ENCODE data around the gene ZNF445. TPM values are rescaled to one million over a fixed set of nuclear protein-coding genes. Genes with fewer than 3 reads are reported as not detected.
"Not testable (repeated sequence)": the region's sequence is repeated elsewhere in the genome, so short reads cannot be mapped to it uniquely, and the experiment has no call there.

ZNF445 gene
- total RNA-seq, 3 donors from 2014 or later: 5.8 to 8.9 (median 7.2) TPM

- no peaks in the 10 kb centered on the region for H3K27me3 ChIP-seq
- TF ChIP-seq CTCF (IDR thresholded peaks at IDR 0.05) (no peak), POLR2A (IDR thresholded peaks at IDR 0.05) (no peak), POLR2AphosphoS5 (IDR thresholded peaks at IDR 0.05) (no peak)
- peaks cover 0 to 11% of the 10 kb centered on the region in 2 donors for H3K4me1 ChIP-seq
- intact Hi-C loops (cut with DNase I; ENCODE audit: low total_unique reads): no loop called here
- no peak overlapping the region for H3K27ac ChIP-seq
- no peaks in the 10 kb centered on the region for H3K36me3 ChIP-seq
- peaks cover 0 to 8% of the 10 kb centered on the region in 2 donors for H3K9me3 ChIP-seq
- no peak for DNase-seq (ENCODE audit: low spot score in 2 of 2)
- no peak overlapping the region for H3K4me3 ChIP-seq
Measured at GRCh38 chr3:44506961-44507360, 29.5 kb upstream of the ZNF445 start.

- intact Hi-C loops (cut with DNase I; ENCODE audit: low total_unique reads): no loop called here
- peaks cover 0 to 11% of the 10 kb centered on the region in 2 donors for H3K4me1 ChIP-seq
- no peaks in the 10 kb centered on the region for H3K36me3 ChIP-seq
- H3K27ac ChIP-seq: no peak overlapping the region
- TF ChIP-seq CTCF (IDR thresholded peaks at IDR 0.05): no peak
- no peak for TF ChIP-seq POLR2A (IDR thresholded peaks at IDR 0.05)
- H3K27me3 ChIP-seq: no peaks in the 10 kb centered on the region
- H3K9me3 ChIP-seq: peaks cover 0 to 12% of the 10 kb centered on the region in 2 donors
- H3K4me3 ChIP-seq: no peak overlapping the region
- no peak for DNase-seq (ENCODE audit: low spot score in 2 of 2)
Measured at GRCh38 chr3:44506556-44506955, 29.1 kb upstream of the ZNF445 start.

GRCh38 chr3:44504566-44504965, 27.1 kb upstream of the ZNF445 start:
- peaks cover 0 to 7% of the 10 kb centered on the region in 2 donors for H3K4me1 ChIP-seq
- H3K9me3 ChIP-seq: peaks cover 19 to 30% of the 10 kb centered on the region in 2 donors
- H3K27me3 ChIP-seq: no peaks in the 10 kb centered on the region
- no peak overlapping the region for H3K27ac ChIP-seq
- H3K4me3 ChIP-seq: no peak overlapping the region
- DNase-seq (ENCODE audit: low spot score in 2 of 2): no peak
- TF ChIP-seq POLR2A (IDR thresholded peaks at IDR 0.05): no peak
- TF ChIP-seq POLR2AphosphoS5 (IDR thresholded peaks at IDR 0.05): no peak
- TF ChIP-seq CTCF (IDR thresholded peaks at IDR 0.05): no peak
- peaks cover 5% of the 10 kb centered on the region for H3K36me3 ChIP-seq
- intact Hi-C loops (cut with DNase I; ENCODE audit: low total_unique reads): no loop called here

GRCh38 chr3:44503178-44503577, 25.7 kb upstream of the ZNF445 start:
- H3K27ac ChIP-seq; H3K27me3 ChIP-seq; H3K36me3 ChIP-seq; H3K4me1 ChIP-seq; H3K4me3 ChIP-seq; DNase-seq (ENCODE audit: low spot score in 2 of 2); intact Hi-C loops (cut with DNase I; ENCODE audit: low total_unique reads): not testable (repeated sequence)
- H3K9me3 ChIP-seq: peaks cover 31 to 42% of the 10 kb centered on the region in 2 donors

DNA sequence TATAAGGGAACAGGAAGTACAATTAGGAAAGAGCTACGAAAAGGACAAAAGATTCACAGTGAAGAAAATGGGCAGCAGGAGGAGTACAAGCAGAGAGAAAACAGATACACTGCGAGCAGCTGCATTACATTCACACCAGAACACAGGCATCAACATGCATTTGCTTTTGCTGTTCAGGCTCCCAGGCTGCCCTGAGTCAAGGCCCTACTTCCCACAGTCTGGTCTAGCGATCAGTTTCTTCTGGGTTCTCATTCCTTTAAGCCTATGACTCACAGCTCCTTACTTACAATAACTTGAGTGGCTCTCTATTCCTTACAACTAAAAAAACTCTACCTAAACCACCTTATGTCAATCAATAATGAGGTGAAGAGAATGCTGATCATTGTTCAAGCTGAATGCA, 24.5 kb upstream of the ZNF445 start:
- no peak overlapping the region for H3K4me3 ChIP-seq
- no peaks in the 10 kb centered on the region for H3K4me1 ChIP-seq
- no peaks in the 10 kb centered on the region for H3K27me3 ChIP-seq
- H3K36me3 ChIP-seq: peaks cover 5% of the 10 kb centered on the region
- no peak for DNase-seq (ENCODE audit: low spot score in 2 of 2)
- H3K27ac ChIP-seq: no peak overlapping the region
- no peak for TF ChIP-seq POLR2AphosphoS5 (IDR thresholded peaks at IDR 0.05)
- TF ChIP-seq POLR2A (IDR thresholded peaks at IDR 0.05): no peak
- TF ChIP-seq CTCF (IDR thresholded peaks at IDR 0.05): no peak
- intact Hi-C loops (cut with DNase I; ENCODE audit: low total_unique reads): no loop called here
- peaks cover 31 to 53% of the 10 kb centered on the region in 2 donors for H3K9me3 ChIP-seq

DNA sequence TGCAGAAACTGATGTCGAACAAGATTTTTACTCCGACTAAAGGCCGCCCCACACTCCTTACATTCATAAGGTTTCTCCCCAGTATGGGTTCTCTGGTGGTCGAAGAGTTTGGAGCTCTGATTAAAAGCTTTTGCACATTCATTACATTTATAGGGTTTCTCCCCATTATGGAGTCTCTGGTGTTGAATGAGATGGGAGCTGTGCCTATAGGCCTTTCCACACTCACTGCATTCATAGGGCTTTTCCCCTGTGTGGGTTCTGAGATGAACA, 22.4 kb upstream of the ZNF445 start:
- H3K4me1 ChIP-seq; intact Hi-C loops (cut with DNase I; ENCODE audit: low total_unique reads); DNase-seq (ENCODE audit: low spot score in 2 of 2); H3K27ac ChIP-seq; H3K36me3 ChIP-seq; H3K4me3 ChIP-seq; H3K27me3 ChIP-seq: not testable (repeated sequence)
- H3K9me3 ChIP-seq: peaks cover 31 to 59% of the 10 kb centered on the region in 2 donors
